T1000 (cell line): ENCODE data around the gene TM4SF4.

ENCODE experiments used
- DNase-seq: peaks from one replicate; lab custom pipeline; 2025; ENCODE audit warnings: mixed read lengths; lab: John Stamatoyannopoulos, UW

TM4SF4 gene

GRCh38 chr3:149548669-149549065, 74.2 kb downstream of the TM4SF4 start:
- DNase-seq = no peak

GRCh38 chr3:149551500-149551899, 77.0 kb downstream of the TM4SF4 start:
- no peak for DNase-seq

- DNase-seq = no peak
These were observed 78.2 kb downstream of the TM4SF4 start for GRCh38 chr3:149552700-149553099.
